K562 (cell line): Measurements from ENCODE around the gene SLC4A2. TPM values are rescaled to one million over a fixed set of nuclear protein-coding genes. Genes with fewer than 3 reads are reported as not detected.

Source experiments
- CBX1 ChIP-seq: sonication (generic); IDR thresholded peaks from 2 replicates; pipeline ENCODE4 v1.6.1; 2016; ENCODE audit warnings: antibody characterized with exemption, low read depth, mild to moderate bottlenecking
- CREB1 ChIP-seq, 2 experiments: sonication (generic) in 1 of 2; formaldehyde crosslinking in 1 of 2; IDR thresholded peaks; 2 replicates each; pipeline versions ENCODE4 v1.6.1 to v1.8.0; 2012 to 2022; ENCODE audit warnings: inconsistent platforms in 1 of 2, mild to moderate bottlenecking in 1 of 2, missing genetic modification reagents in 1 of 2, moderate library complexity in 1 of 2
- ERF ChIP-seq: fragments of 450-650 bp; formaldehyde crosslinking; IDR thresholded peaks from 2 replicates; pipeline ENCODE4 v1.4.0; 2020; ENCODE audit warnings: mild to moderate bottlenecking, mixed read lengths
- HDAC3 ChIP-seq: fragments of 450-650 bp; IDR thresholded peaks from 2 replicates; pipeline ENCODE4 v1.6.1; 2018; ENCODE audit warnings: borderline replicate concordance, mild to moderate bottlenecking, moderate library complexity; ENCODE audit not compliant: partially characterized antibody
- HMGN3 ChIP-seq: IDR thresholded peaks from 2 replicates; pipeline ENCODE4 v1.6.1; 2011; ENCODE audit warnings: borderline replicate concordance, low read depth, mild to moderate bottlenecking, mixed read lengths, low read length; ENCODE audit not compliant: insufficient read length; ENCODE audit errors: extremely low read depth
- MAX ChIP-seq: sonication (generic); formaldehyde crosslinking; IDR thresholded peaks from 2 replicates; pipeline ENCODE4 v1.9.0; 2022; ENCODE audit warnings: mild to moderate bottlenecking, missing genetic modification reagents
- NONO ChIP-seq, 2 experiments: fragments of 200-400 bp in 1 of 2; fragments of 450-650 bp in 1 of 2; formaldehyde crosslinking in 1 of 2; IDR thresholded peaks; 2 replicates each; pipeline ENCODE4 v1.6.1; 2017; ENCODE audit warnings: low read depth in 2 of 2, mild to moderate bottlenecking in 2 of 2, moderate library complexity in 2 of 2, low read length in 1 of 2
- PCBP1 ChIP-seq: fragments of 200-400 bp; formaldehyde crosslinking; IDR thresholded peaks from 2 replicates; pipeline ENCODE4 v1.6.1; 2018; ENCODE audit warnings: mild to moderate bottlenecking, low read depth, low read length; ENCODE audit not compliant: poor library complexity, severe bottlenecking
- POLR3A ChIP-seq: IDR thresholded peaks from 2 replicates; pipeline ENCODE4 v1.6.1; 2011; ENCODE audit warnings: borderline replicate concordance, mild to moderate bottlenecking, moderate library complexity; ENCODE audit not compliant: insufficient read length, insufficient read depth; ENCODE audit errors: extremely low read depth
- REST ChIP-seq, 2 experiments: fragments of 450-650 bp; formaldehyde crosslinking in 1 of 2; IDR thresholded peaks; 2 replicates each; pipeline versions ENCODE4 v1.4.0 to v1.6.1; 2014 to 2020; ENCODE audit warnings: mild to moderate bottlenecking in 2 of 2, borderline replicate concordance in 1 of 2, low read depth in 1 of 2
- SAFB2 ChIP-seq: fragments of 200-400 bp; formaldehyde crosslinking; IDR thresholded peaks from 2 replicates; pipeline ENCODE4 v1.6.1; 2018; ENCODE audit warnings: borderline replicate concordance, low read length, low read depth, moderate library complexity; ENCODE audit not compliant: severe bottlenecking
- STAT6 ChIP-seq: sonication (generic); formaldehyde crosslinking; IDR thresholded peaks from 2 replicates; pipeline ENCODE4 v1.8.1; 2023; ENCODE audit warnings: mild to moderate bottlenecking, missing genetic modification reagents
- ZBTB1 ChIP-seq: sonication (generic); formaldehyde crosslinking; IDR thresholded peaks from 2 replicates; pipeline ENCODE4 v1.8.1; 2023; ENCODE audit warnings: missing genetic modification reagents, low read depth, mild to moderate bottlenecking, borderline replicate concordance
- polyA plus RNA-seq, 8 experiments: library from polyadenylated mRNA; depleted of rRNA in 4 of 8; stranded (reverse) in 5 of 8; unstranded in 3 of 8; fragments of >200 nt; fragmentation: Nextera tagmentation in 2 of 8; fragmentation: Illumina TruSeq in 1 of 8; extraction: Ambion mirVana in 2 of 8; extraction: Trizol in 1 of 8; gene quantifications; 2 replicates each; pipeline versions ENCODE4 v1.2.1 to v1.2.3, GENCODE V29; 2011 to 2014; ENCODE audit warnings: inconsistent platforms in 1 of 8, missing spikeins in 1 of 8
- total RNA-seq, 7 experiments: library from RNA; depleted of rRNA in 6 of 7; stranded (reverse); fragments of >200 nt in 6 of 7; fragmentation: Illumina TruSeq in 2 of 7; extraction: Trizol in 2 of 7; gene quantifications; 2 replicates each; pipeline versions ENCODE4 v1.2.1 to v1.2.3, GENCODE V29; 2011 to 2021; ENCODE audit warnings: low replicate concordance in 1 of 7

The SLC4A2 gene
- total and polyA plus RNA-seq, 9 of the 15 experiments (the other 6 are each of a cell fraction or from before 2014, with no cell fraction given), result 11.4 to 375 (median 130) TPM

- no peak for TF ChIP-seq REST (IDR thresholded peaks at IDR 0.05; ENCODE audit: borderline replicate concordance)
- TF ChIP-seq REST (CRISPR knock-in tag; IDR thresholded peaks at IDR 0.05; ENCODE audit: low read depth), result 0 out of 2 replicates have a peak, but pooled peaks have one; percentile 4
- TF ChIP-seq CREB1 (IDR thresholded peaks at IDR 0.05), result no peak
- TF ChIP-seq CREB1 (CRISPR knock-in tag; IDR thresholded peaks at IDR 0.05), result 0 out of 2 replicates have a peak, but pooled peaks have one; percentile 12
- no peak for TF ChIP-seq HDAC3
- TF ChIP-seq MAX (CRISPR knock-in tag), result peak; percentile 78
- TF ChIP-seq SAFB2, result no peak
- peak; percentile 27 for TF ChIP-seq PCBP1
- TF ChIP-seq NONO (IDR thresholded peaks at IDR 0.05; ENCODE audit: low read depth in 2 of 2, low read length in 1 of 2), result no peak
- peak; percentile 17; the same call in 1 of the 2 replicates for TF ChIP-seq ERF (CRISPR knock-in tag)
- 0 out of 2 replicates have a peak, but pooled peaks have one; percentile 74 for TF ChIP-seq STAT6 (CRISPR knock-in tag)
- TF ChIP-seq CBX1, result 0 out of 2 replicates have a peak, but pooled peaks have one; percentile 4
- 0 out of 2 replicates have a peak, but pooled peaks have one; percentile 27 for TF ChIP-seq ZBTB1 (CRISPR knock-in tag)
- TF ChIP-seq POLR3A, result no peak
- TF ChIP-seq HMGN3, result peak; percentile 9
These were observed 40.8 kb upstream of the SLC4A2 start (continued) for GRCh38 chr7:151018421-151019129.
